ENCODE measurements around the gene FAM43B.
A peak's percentile ranks its signal among the peaks of the same experiment; 100 is the strongest.

The FAM43B gene

GRCh38 chr1:20521960-20522861 is 30.2 kb upstream of the FAM43B start:
- TF ChIP-seq, protein P1, sequence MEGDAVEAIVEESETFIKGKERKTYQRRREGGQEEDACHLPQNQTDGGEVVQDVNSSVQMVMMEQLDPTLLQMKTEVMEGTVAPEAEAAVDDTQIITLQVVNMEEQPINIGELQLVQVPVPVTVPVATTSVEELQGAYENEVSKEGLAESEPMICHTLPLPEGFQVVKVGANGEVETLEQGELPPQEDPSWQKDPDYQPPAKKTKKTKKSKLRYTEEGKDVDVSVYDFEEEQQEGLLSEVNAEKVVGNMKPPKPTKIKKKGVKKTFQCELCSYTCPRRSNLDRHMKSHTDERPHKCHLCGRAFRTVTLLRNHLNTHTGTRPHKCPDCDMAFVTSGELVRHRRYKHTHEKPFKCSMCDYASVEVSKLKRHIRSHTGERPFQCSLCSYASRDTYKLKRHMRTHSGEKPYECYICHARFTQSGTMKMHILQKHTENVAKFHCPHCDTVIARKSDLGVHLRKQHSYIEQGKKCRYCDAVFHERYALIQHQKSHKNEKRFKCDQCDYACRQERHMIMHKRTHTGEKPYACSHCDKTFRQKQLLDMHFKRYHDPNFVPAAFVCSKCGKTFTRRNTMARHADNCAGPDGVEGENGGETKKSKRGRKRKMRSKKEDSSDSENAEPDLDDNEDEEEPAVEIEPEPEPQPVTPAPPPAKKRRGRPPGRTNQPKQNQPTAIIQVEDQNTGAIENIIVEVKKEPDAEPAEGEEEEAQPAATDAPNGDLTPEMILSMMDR (IDR thresholded peaks at IDR 0.05), result peak; percentile 62

DNA sequence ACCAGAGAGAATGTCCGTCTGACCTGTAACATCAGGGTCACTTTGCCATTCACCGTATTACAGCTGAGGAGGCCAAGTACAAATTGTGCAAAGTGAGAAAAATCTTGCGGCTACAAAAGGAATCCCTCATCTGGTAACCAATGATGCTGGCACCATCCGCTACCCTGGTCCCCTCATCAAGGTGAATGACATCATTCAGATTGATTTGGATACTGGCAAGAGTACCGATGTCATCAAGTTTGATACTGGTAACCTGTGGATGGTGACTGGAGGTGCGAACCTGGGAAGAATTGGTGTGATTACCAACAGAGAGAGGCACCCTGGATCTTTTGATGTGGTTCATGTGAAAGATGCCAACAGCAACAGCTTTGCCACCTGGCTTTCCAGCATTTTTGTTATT is 26.1 kb upstream of the FAM43B start:
- TF ChIP-seq, protein P1 (IDR thresholded peaks at IDR 0.05), result no peak

GRCh38 chr1:20528221-20528620 is 24.2 kb upstream of the FAM43B start:
- TF ChIP-seq, protein P1 (IDR thresholded peaks at IDR 0.05), result no peak

- TF ChIP-seq, protein P1 (IDR thresholded peaks at IDR 0.05), result no peak
Observed at GRCh38 chr1:20530306-20530705, 22.1 kb upstream of the FAM43B start.

DNA sequence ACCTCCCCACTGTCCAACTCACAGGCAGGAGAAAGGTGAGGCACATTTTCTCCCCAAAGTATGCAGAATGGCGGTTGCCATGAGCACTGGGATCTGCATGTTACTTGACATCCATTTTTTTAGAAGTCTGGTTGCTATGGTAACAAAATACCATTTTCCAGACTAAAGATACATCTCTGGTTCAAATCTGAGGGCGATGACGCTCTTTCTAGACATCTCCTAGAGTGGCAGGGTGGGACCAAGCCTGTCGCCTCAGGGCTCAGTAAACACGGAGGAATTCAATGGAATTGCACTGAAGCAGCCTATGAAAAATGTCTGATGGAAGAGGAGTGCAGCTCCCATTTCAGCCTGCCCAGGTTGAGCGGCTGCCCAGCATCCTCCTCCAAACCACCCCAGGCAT is 21.5 kb upstream of the FAM43B start:
- TF ChIP-seq, protein P1 (IDR thresholded peaks at IDR 0.05), result no peak

- TF ChIP-seq, protein P1 (IDR thresholded peaks at IDR 0.05), result no peak
Observed at GRCh38 chr1:20533635-20534034, 18.7 kb upstream of the FAM43B start.

DNA sequence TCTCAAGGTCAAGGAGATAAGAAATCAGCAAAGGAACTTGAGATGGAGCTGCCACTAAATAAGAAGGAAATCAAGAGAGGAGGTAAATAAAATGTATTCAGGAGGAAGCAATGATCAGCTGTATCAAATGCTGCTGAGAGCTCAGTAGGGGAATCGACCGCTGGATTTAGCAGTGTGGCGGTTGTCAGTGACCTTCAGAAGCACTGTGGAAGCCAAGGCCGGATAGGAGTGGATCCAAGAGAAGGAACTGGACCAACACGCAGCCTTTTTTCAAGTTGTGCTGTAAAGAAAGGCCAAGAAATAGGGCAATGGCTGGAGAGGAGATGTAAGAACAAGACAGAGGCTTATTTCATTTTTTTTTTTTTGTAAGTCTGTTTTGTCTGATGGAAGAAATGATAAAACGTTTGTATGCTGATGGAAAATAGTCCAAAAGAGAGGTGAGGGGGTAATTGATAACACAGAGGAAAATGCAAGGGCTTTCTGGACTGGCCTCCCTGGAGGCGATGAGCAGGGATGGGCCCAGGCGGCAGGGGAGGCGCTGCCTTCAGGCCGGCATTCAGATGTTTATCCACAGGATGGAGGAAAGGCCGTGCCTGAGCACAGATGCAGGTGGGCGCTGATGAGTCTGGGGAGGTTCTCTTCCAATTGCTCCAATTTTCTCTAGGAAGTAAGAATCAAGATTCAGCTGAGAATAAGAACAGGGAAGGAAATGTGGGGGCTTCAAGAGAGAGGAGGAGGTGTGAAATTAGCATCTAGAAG is 17.5 kb upstream of the FAM43B start:
- TF ChIP-seq, protein P1 (IDR thresholded peaks at IDR 0.05), result no peak

All from LNCAP (cell line).